ENCODE data around the gene RPL26.

- no peak for TF ChIP-seq GATA3 (IDR thresholded peaks at IDR 0.05; ENCODE audit: low read depth, low read length)
- no peak for TF ChIP-seq GATA2 (IDR thresholded peaks at IDR 0.05; ENCODE audit: low read depth, low read length)
These were observed 14.6 kb upstream of the RPL26 start, which contains the start of gene RNF222 for GRCh38 chr17:8397636-8398035.
